ENCODE measurements around the gene HSP90B1.

HSP90B1 gene

DNA sequence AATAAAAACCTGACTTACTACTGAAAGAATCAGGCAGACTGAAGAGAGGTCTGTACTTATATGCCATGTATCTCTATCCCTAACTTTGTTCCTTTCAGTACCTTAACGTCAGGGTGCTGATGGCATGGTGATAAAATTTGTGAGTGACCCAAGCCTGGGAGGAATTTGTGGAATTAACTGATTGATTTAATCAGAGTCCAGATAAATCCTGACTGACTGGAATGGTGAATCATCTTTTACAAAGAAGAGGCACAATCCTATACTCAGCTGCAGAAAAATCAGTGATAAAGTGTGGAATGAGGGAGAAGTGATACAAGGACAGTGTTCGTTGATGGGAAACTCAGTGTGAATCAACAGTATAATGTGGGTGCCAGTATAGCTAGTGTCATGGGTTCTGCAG lies 39.2 kb downstream of the HSP90B1 start:
- no peak for DNase-seq (ENCODE audit: low read depth in 4 of 4, low spot score in 1 of 4)

DNA sequence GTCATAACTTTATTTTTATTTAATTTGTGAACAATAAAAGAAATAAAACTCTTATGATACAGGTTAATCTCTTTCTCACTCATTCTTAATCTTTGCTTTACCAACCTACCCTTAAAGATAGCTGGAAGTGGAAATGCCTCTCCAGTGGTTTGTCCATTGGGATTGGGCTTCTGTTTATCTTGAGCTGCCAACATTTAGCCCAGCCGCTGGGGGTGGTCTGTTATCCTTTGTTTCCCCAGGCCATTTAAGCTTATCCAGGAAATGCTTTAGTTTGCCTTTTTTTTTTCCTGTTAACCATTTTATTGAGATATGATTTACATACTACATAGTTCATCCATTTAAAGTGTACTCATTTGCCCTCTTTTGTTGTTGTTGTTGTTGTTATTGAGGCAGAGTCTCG lies 43.7 kb downstream of the HSP90B1 start:
- DNase-seq (ENCODE audit: low read depth in 4 of 4, low spot score in 1 of 4) = no peak

GRCh38 chr12:103975368-103975767 lies 45.2 kb downstream of the HSP90B1 start:
- no peak for DNase-seq (ENCODE audit: low read depth in 4 of 4, low spot score in 1 of 4)

- no peak for DNase-seq (ENCODE audit: low read depth in 4 of 4, low spot score in 1 of 4)
Observed at GRCh38 chr12:103978384-103978982, 48.3 kb downstream of the HSP90B1 start.

DNA sequence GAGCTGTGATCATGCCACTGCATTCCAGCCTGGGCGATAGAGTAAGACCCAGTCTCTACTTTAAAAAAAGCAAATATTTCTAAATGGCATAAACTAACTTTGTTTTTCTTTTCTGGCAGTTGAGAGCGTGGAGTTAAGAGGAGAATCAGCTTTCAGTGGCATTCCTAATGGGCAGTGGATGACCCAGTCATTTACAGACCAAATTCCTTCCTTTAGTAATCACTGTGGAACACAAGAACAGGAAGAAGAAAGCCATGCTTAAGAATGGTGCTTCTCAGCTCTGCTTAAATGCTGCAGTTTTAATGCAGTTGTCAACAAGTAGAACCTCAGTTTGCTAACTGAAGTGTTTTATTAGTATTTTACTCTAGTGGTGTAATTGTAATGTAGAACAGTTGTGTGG lies 56.6 kb downstream of the HSP90B1 start:
- no peak for DNase-seq (ENCODE audit: low read depth in 4 of 4, low spot score in 1 of 4)

- no peak for DNase-seq (ENCODE audit: low read depth in 4 of 4, low spot score in 1 of 4)
Observed at GRCh38 chr12:103994235-103994634, 64.0 kb downstream of the HSP90B1 start.

GRCh38 chr12:103996595-103996994 lies 66.4 kb downstream of the HSP90B1 start:
- DNase-seq (ENCODE audit: low read depth in 4 of 4, low spot score in 1 of 4) = no peak

DNA sequence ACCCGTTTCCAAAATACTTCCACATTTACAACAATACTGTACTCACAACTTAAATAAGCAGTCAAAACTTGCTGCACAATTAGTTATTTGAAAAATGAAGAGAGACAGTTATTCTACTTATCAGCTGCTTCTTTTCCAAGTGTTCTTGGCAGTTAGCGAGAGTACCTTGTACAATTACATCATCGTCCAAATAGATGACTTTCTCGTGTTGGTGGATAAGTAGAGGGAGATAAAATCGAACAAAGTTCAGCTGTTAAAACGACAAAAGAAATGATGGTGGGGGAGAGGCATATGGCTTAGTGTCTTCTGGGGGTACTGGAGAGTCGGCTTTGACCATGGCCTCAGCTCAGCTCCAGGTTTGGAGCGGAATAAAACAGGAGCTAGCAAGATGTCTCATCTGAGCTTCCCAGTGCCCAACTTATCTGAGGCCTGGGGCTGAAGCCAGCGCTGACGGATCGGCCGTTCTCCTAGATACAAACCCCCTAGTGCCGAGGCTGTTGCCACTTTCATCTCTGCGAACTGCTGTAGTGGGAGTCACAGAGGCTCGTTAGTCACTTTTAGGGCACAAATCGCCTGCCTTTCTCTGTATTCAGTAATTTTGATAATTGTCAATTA lies 67.2 kb downstream of the HSP90B1 start:
- DNase-seq (ENCODE audit: low read depth in 4 of 4, low spot score in 1 of 4) = no peak
